Adrenal gland (tissue), 12 donors: ENCODE data around the gene TSSK6. TPM values are rescaled to one million over a fixed set of nuclear protein-coding genes. Genes with fewer than 3 reads are reported as not detected.
"Not testable (repeated sequence)": the region's sequence is repeated elsewhere in the genome, so short reads cannot be mapped to it uniquely, and the experiment has no call there.

Experiments
- DNase-seq, 7 donors: peaks; one replicate each; pipeline ENCODE4 v3.0.0-alpha.2; 2019 to 2020
- H3K27ac ChIP-seq, 5 donors: fragments of 200-600 bp; sonication (generic) in 4 of 5; 1 replicate in 3 of 5; 2 replicates in 2 of 5; pipeline versions ENCODE4 v1.5.1 to v1.8.0; 2016 to 2020; ENCODE audit warnings: mild to moderate bottlenecking in 1 of 5
- H3K27me3 ChIP-seq: fragments of 200-600 bp; 2 replicates; pipeline ENCODE4 v1.8.0; 2021
- H3K36me3 ChIP-seq, 2 donors: fragments of 200-600 bp; replicated peaks in 1 of 2; 1 replicate in 1 of 2; 2 replicates in 1 of 2; pipeline versions ENCODE4 v1.5.1 to v1.8.0; 2018 to 2022
- H3K4me1 ChIP-seq, 2 donors: fragments of 200-600 bp; replicated peaks in 1 of 2; 1 replicate in 1 of 2; 2 replicates in 1 of 2; pipeline versions ENCODE4 v1.5.1 to v1.8.0; 2018 to 2021
- H3K4me3 ChIP-seq, 4 donors: fragments of 200-600 bp; sonication (generic) in 3 of 4; one replicate each; pipeline ENCODE4 v1.5.1; 2016 to 2018
- H3K9me3 ChIP-seq, 3 donors: fragments of 200-600 bp; sonication (generic) in 1 of 3; replicated peaks in 1 of 3; 1 replicate in 2 of 3; 2 replicates in 1 of 3; pipeline versions ENCODE4 v1.5.1 to v1.8.0; 2016 to 2021
- POLR2A ChIP-seq, 2 donors: fragments of 450-650 bp; IDR thresholded peaks; one replicate each; pipeline ENCODE4 v1.6.1; 2017; ENCODE audit warnings: antibody characterized with exemption in 2 of 2, mild to moderate bottlenecking in 2 of 2, moderate library complexity in 1 of 2
- WGBS, 4 donors: extraction: QIAGEN DNeasy Blood & Tissue Kit in 2 of 4; methylation state at CpG; one replicate each; pipeline versions ENCODE4 v1.1.5 to v1.1.7; 2013 to 2017; 5-methylcytosine and 5-hydroxymethylcytosine counted together
- intact Hi-C, 2 donors: fragments of 100-400 bp; cut with DNase I; formaldehyde crosslinking; loops; one replicate each; pipeline versions ENCODE4 v1.14.1 to v1.15.0; 2022 to 2023
- polyA plus RNA-seq, 3 donors: library from polyadenylated mRNA; stranded (reverse); fragments of 200-250 nt in 2 of 3; fragments of 350-450 nt in 1 of 3; fragmentation: Illumina TruSeq in 1 of 3; extraction: RNeasy Lipid Tissue Mini Kit (QIAGEN cat#74804) in 1 of 3; gene quantifications; one replicate each; pipeline ENCODE4 v1.2.3, GENCODE V29; 2013 to 2014
- total RNA-seq, 9 donors: library from RNA; depleted of rRNA in 4 of 9; stranded (reverse); fragments of >200 nt in 4 of 9; fragments of 120-200 nt in 1 of 9; fragmentation: NEBNext Ultra II Directional in 1 of 9; extraction: Animal tissue kit (Norgen Biotek cat#: 25700) in 1 of 9; gene quantifications; one replicate each; pipeline versions ENCODE4 v1.1.0 to v1.2.4, GENCODE V29; 2013 to 2023
- TF ChIP-seq, protein P1 (sequence below), 6 experiments: fragments of 450-650 bp in 4 of 6; fragments of 200-600 bp in 2 of 6; sonication (generic) in 1 of 6; IDR thresholded peaks; 1 replicate in 5 of 6; 2 replicates in 1 of 6; pipeline versions ENCODE4 v1.5.1 to v1.8.0; 2016 to 2021; ENCODE audit warnings: antibody characterized with exemption in 6 of 6, mild to moderate bottlenecking in 2 of 6, moderate library complexity in 1 of 6
- donor health status: healthy with polysubstance abuse.
- donor health status: Bipolar disorder and iron deficiency.
- donor health status: DM: yes; HTN: yes; CAD: no.
- donor health status: DM: no; HTN: no; CAD: no.
- donor health status: DM: no; HTN: no; CAD: no.
- donor health status: DM: yes; HTN: yes; CAD: no.

TSSK6 gene
- total and polyA plus RNA-seq, 12 donors: 0.37 to 50.5 (median 3.4) TPM; not detected in 1

GRCh38 chr19:19477705-19478383 lies 37.5 kb downstream of the TSSK6 start:
- DNase-seq: no peak
- Histone ChIP-seq H3K27me3 (no peaks in the 10 kb centered on the region), H3K4me3 (no peak overlapping the region), H3K4me1 (peaks cover 9 to 24% of the 10 kb centered on the region in 2 donors), H3K9me3 (no peaks in the 10 kb centered on the region), H3K27ac (no peak overlapping the region), H3K36me3 (no peaks in the 10 kb centered on the region)
- 91 to 93% (median 93%) methylated on average over 8 to 10 of the region's 10 CpGs for WGBS, 4 donors
- intact Hi-C loops: no loop called here
- no peak for TF ChIP-seq POLR2A (IDR thresholded peaks at IDR 0.05)
- TF ChIP-seq, protein P1, sequence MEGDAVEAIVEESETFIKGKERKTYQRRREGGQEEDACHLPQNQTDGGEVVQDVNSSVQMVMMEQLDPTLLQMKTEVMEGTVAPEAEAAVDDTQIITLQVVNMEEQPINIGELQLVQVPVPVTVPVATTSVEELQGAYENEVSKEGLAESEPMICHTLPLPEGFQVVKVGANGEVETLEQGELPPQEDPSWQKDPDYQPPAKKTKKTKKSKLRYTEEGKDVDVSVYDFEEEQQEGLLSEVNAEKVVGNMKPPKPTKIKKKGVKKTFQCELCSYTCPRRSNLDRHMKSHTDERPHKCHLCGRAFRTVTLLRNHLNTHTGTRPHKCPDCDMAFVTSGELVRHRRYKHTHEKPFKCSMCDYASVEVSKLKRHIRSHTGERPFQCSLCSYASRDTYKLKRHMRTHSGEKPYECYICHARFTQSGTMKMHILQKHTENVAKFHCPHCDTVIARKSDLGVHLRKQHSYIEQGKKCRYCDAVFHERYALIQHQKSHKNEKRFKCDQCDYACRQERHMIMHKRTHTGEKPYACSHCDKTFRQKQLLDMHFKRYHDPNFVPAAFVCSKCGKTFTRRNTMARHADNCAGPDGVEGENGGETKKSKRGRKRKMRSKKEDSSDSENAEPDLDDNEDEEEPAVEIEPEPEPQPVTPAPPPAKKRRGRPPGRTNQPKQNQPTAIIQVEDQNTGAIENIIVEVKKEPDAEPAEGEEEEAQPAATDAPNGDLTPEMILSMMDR (IDR thresholded peaks at IDR 0.05): no peak

- peak overlapping the region in 1 of 5 donors; percentile 79 for H3K27ac ChIP-seq
- TF ChIP-seq POLR2A (IDR thresholded peaks at IDR 0.05): no peak
- TF ChIP-seq, protein P1 (IDR thresholded peaks at IDR 0.05): peak in 3 of 6 experiments; percentile 8 to 39 (median 25)
- intact Hi-C loops: no loop called here
- no peaks in the 10 kb centered on the region for H3K36me3 ChIP-seq
- WGBS, 4 donors: 76 to 82% (median 80%) methylated on average over 16 to 19 of the region's 19 CpGs
- no peaks in the 10 kb centered on the region for H3K9me3 ChIP-seq
- no peaks in the 10 kb centered on the region for H3K27me3 ChIP-seq
- H3K4me1 ChIP-seq: peaks cover 9 to 24% of the 10 kb centered on the region in 2 donors
- DNase-seq: no peak
- no peak overlapping the region for H3K4me3 ChIP-seq
Measured at GRCh38 chr19:19475849-19476828, 39.2 kb downstream of the TSSK6 start.

DNA sequence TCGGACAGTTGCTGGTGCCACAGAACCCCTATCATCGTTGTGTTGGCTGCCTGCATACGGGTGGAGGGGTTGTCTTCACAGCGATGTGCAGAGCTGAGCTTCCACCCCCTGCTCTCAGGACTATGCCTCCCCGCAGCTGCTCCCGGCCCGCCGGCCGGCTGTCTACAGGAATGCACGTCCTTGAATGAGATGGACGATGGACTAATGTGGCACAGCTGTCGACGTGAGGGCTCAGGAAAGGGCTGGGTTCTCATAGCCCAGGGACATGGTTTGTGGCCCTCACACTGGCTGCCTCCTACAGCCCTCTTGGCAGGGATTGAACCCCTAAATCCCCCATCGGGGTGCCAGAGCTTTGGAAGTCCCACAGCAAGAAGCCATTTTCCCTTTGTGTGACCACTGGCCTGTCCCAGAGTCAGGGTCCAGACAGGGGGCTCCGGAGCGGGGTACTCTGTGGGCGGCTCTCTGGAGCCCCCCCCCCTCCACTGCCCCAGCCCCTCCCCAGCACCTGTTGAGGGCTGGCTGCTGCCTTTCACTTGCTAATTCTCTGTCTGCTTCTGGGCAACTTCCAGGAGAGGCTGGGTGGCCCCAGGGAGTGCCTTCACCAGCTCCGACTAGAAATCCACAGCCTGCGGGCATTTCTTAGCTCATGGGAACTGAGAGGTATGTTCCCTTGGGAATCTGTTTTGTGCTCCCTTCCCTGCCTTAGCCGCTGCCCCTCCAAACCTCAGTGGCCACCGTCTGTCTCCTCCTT lies 40.2 kb downstream of the TSSK6 start:
- Histone ChIP-seq H3K27ac (peak overlapping the region in 3 of 5 donors; percentile 36 to 79 (median 56)), H3K4me1 (peaks cover 9 to 24% of the 10 kb centered on the region in 2 donors), H3K27me3 (no peaks in the 10 kb centered on the region), H3K4me3 (no peak overlapping the region), H3K36me3 (no peaks in the 10 kb centered on the region), H3K9me3 (no peaks in the 10 kb centered on the region)
- TF ChIP-seq, protein P1 (IDR thresholded peaks at IDR 0.05): no peak
- TF ChIP-seq POLR2A (IDR thresholded peaks at IDR 0.05): peak in 1 of 2 donors; percentile 12
- intact Hi-C loops: no loop called here
- 57 to 86% (median 69%) methylated on average over 4 to 21 of the region's 21 CpGs for WGBS, 4 donors
- peak in 6 of 7 donors; percentile 58 to 82 (median 78) for DNase-seq

DNA sequence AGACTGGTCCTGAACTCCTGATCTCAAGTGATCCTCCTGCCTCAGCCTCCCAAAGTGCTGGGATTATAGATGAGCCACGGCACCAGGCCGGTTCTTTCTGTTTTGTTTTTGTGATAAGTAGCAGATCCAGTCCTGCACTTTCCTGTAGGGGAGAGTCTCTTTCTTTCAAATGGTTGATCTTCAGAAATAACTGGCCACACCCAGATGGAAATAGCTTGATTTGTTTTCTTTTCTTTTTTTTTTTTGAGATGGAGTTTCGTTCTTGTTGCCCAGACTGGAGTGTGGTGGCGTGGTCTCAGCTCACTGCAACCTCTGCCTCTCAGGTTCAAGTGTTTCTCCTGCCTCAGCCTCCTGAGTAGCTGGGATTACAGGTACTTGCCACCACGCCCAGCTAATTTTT lies 43.2 kb downstream of the TSSK6 start:
- H3K27me3 ChIP-seq, DNase-seq, H3K27ac ChIP-seq, H3K36me3 ChIP-seq, intact Hi-C loops, H3K4me3 ChIP-seq: not testable (repeated sequence)
- H3K4me1 ChIP-seq: peaks cover 9 to 24% of the 10 kb centered on the region in 2 donors
- WGBS, 4 donors: 75 to 89% (median 85%) methylated on average over 5 of the region's 5 CpGs
- peaks cover 0 to 18% (median 0%) of the 10 kb centered on the region in 3 donors for H3K9me3 ChIP-seq
